Peyer's patch (tissue), 4 donors: Measurements from ENCODE around the gene CRMP1. TPM values are rescaled to one million over a fixed set of nuclear protein-coding genes. Genes with fewer than 3 reads are reported as not detected.

ENCODE experiments used
- DNase-seq, 3 donors: peaks; one replicate each; pipeline ENCODE4 v3.0.0-alpha.2; 2017 to 2019
- H3K27ac ChIP-seq, 4 donors: fragments of 200-600 bp; sonication (generic); one replicate each; pipeline ENCODE4 v1.5.1; 2016 to 2019
- H3K27me3 ChIP-seq, 2 donors: fragments of 200-600 bp; sonication (generic); one replicate each; pipeline ENCODE4 v1.5.1; 2019
- H3K36me3 ChIP-seq, 3 donors: fragments of 200-600 bp; sonication (generic); one replicate each; pipeline ENCODE4 v1.5.1; 2016 to 2019
- H3K4me1 ChIP-seq, 4 donors: fragments of 200-600 bp; sonication (generic); one replicate each; pipeline ENCODE4 v1.5.1; 2016 to 2019
- H3K4me3 ChIP-seq, 4 donors: fragments of 200-600 bp; sonication (generic); 1 replicate in 3 of 4; 2 replicates in 1 of 4; pipeline ENCODE4 v1.5.1; 2016 to 2019; ENCODE audit warnings: mild to moderate bottlenecking in 1 of 4
- H3K9me3 ChIP-seq, 4 donors: fragments of 200-600 bp; sonication (generic); one replicate each; pipeline ENCODE4 v1.5.1; 2016 to 2019; ENCODE audit warnings: mild to moderate bottlenecking in 1 of 4
- CTCF ChIP-seq, 6 experiments: fragments of 450-650 bp in 4 of 6; fragments of 200-600 bp in 2 of 6; sonication (generic) in 1 of 6; IDR thresholded peaks; one replicate each; pipeline ENCODE4 v1.5.1; 2017 to 2019; ENCODE audit warnings: antibody characterized with exemption in 6 of 6, mild to moderate bottlenecking in 3 of 6, moderate library complexity in 1 of 6
- POLR2A ChIP-seq, 2 donors: fragments of 450-650 bp; IDR thresholded peaks; one replicate each; pipeline ENCODE4 v1.5.1; 2017; ENCODE audit warnings: antibody characterized with exemption in 2 of 2, mild to moderate bottlenecking in 2 of 2, moderate library complexity in 2 of 2
- total RNA-seq, 4 donors: library from RNA; depleted of rRNA; stranded (reverse); fragments of >200 nt; gene quantifications; one replicate each; pipeline ENCODE4 v1.1.0, GENCODE V29; 2016

Gene CRMP1
- total RNA-seq, 4 donors from 2014 or later = 1.5 to 5.8 (median 1.6) TPM; not detected in 1

- no peaks in the 10 kb centered on the region for H3K4me1 ChIP-seq
- no peak overlapping the region for H3K4me3 ChIP-seq
- TF ChIP-seq POLR2A (IDR thresholded peaks at IDR 0.05) (no peak), CTCF (IDR thresholded peaks at IDR 0.05) (no peak)
- H3K27ac ChIP-seq = no peak overlapping the region
- no peaks in the 10 kb centered on the region for H3K27me3 ChIP-seq
- peaks cover 0 to 5% (median 0%) of the 10 kb centered on the region in 3 donors for H3K36me3 ChIP-seq
- DNase-seq = no peak
- no peaks in the 10 kb centered on the region for H3K9me3 ChIP-seq
Observed at GRCh38 chr4:5783486-5783885, 109.4 kb downstream of the CRMP1 start.

GRCh38 chr4:5782829-5783476, 109.9 kb downstream of the CRMP1 start:
- Histone ChIP-seq H3K4me3 (no peak overlapping the region), H3K36me3 (peaks cover 0 to 2% (median 0%) of the 10 kb centered on the region in 3 donors), H3K27me3 (no peaks in the 10 kb centered on the region), H3K4me1 (no peaks in the 10 kb centered on the region), H3K9me3 (no peaks in the 10 kb centered on the region), H3K27ac (no peak overlapping the region)
- TF ChIP-seq CTCF (IDR thresholded peaks at IDR 0.05) = no peak
- TF ChIP-seq POLR2A (IDR thresholded peaks at IDR 0.05) = no peak
- no peak for DNase-seq

GRCh38 chr4:5781691-5782090, 111.2 kb downstream of the CRMP1 start:
- H3K4me3 ChIP-seq = no peak overlapping the region
- no peak overlapping the region for H3K27ac ChIP-seq
- H3K36me3 ChIP-seq = no peaks in the 10 kb centered on the region
- TF ChIP-seq POLR2A (IDR thresholded peaks at IDR 0.05) (no peak), CTCF (IDR thresholded peaks at IDR 0.05) (no peak)
- DNase-seq = no peak
- H3K27me3 ChIP-seq = no peaks in the 10 kb centered on the region
- H3K4me1 ChIP-seq = no peaks in the 10 kb centered on the region
- peaks cover 0 to 3% (median 0%) of the 10 kb centered on the region in 4 donors for H3K9me3 ChIP-seq

GRCh38 chr4:5780831-5781480, 111.9 kb downstream of the CRMP1 start:
- Histone ChIP-seq H3K4me1 (no peaks in the 10 kb centered on the region), H3K4me3 (no peak overlapping the region), H3K27me3 (no peaks in the 10 kb centered on the region), H3K27ac (no peak overlapping the region), H3K36me3 (no peaks in the 10 kb centered on the region), H3K9me3 (peaks cover 0 to 3% (median 0%) of the 10 kb centered on the region in 4 donors)
- TF ChIP-seq CTCF (IDR thresholded peaks at IDR 0.05) (no peak), POLR2A (IDR thresholded peaks at IDR 0.05) (no peak)
- no peak for DNase-seq

- H3K4me3 ChIP-seq = no peak overlapping the region
Observed at GRCh38 chr4:5776510-5776909, 116.4 kb downstream of the CRMP1 start.

More at GRCh38 chr4:5776510-5776909, 116.4 kb downstream of the CRMP1 start:
- TF ChIP-seq CTCF (IDR thresholded peaks at IDR 0.05) (no peak), POLR2A (IDR thresholded peaks at IDR 0.05) (no peak)
- Histone ChIP-seq H3K27me3 (no peaks in the 10 kb centered on the region), H3K27ac (no peak overlapping the region), H3K4me1 (no peaks in the 10 kb centered on the region), H3K9me3 (peaks cover 0 to 3% (median 0%) of the 10 kb centered on the region in 4 donors), H3K36me3 (no peaks in the 10 kb centered on the region)
- no peak for DNase-seq
